CD14-positive monocyte (primary cell): Measurements from ENCODE around the gene BOC. TPM values are rescaled to one million over a fixed set of nuclear protein-coding genes. Genes with fewer than 3 reads are reported as not detected.
A peak's percentile ranks its signal among the peaks of the same experiment; 100 is the strongest.

ENCODE experiments used
- DNase-seq, 3 donors: peaks; one replicate each; pipeline ENCODE4 v3.0.0-alpha.2; 2011 to 2022
- H2AFZ ChIP-seq: 2 replicates; pipeline ENCODE4 v1.6.0; 2012; ENCODE audit warnings: mild to moderate bottlenecking, low read depth, low read length, inconsistent platforms; ENCODE audit not compliant: insufficient read depth, poor library complexity, severe bottlenecking
- H3K27ac ChIP-seq, 2 donors: 1 replicate in 1 of 2; 2 replicates in 1 of 2; pipeline ENCODE4 v1.5.1; 2012 to 2013; ENCODE audit warnings: low read length in 2 of 2, control low read depth in 1 of 2, inconsistent platforms in 1 of 2, low read depth in 1 of 2, mild to moderate bottlenecking in 1 of 2
- H3K27me3 ChIP-seq, 2 donors: one replicate each; pipeline versions ENCODE4 v1.6.0 to v1.6.1; 2011 to 2013; ENCODE audit warnings: low read length in 2 of 2; ENCODE audit not compliant: control insufficient read depth in 2 of 2, insufficient read depth in 2 of 2
- H3K36me3 ChIP-seq, 2 donors: replicated peaks in 1 of 2; 1 replicate in 1 of 2; 2 replicates in 1 of 2; pipeline versions ENCODE4 v1.5.1 to v1.6.1; 2012 to 2013; ENCODE audit warnings: low read length in 2 of 2, control low read depth in 1 of 2, inconsistent platforms in 1 of 2, mild to moderate bottlenecking in 1 of 2; ENCODE audit not compliant: insufficient read depth in 2 of 2, control insufficient read depth in 1 of 2
- H3K4me1 ChIP-seq, 2 donors: 1 replicate in 1 of 2; 2 replicates in 1 of 2; pipeline versions ENCODE4 v1.5.1 to v1.6.1; 2012 to 2013; ENCODE audit warnings: low read length in 2 of 2, control low read depth in 1 of 2, inconsistent platforms in 1 of 2, mild to moderate bottlenecking in 1 of 2, moderate library complexity in 1 of 2; ENCODE audit not compliant: insufficient read depth in 2 of 2, control insufficient read depth in 1 of 2
- H3K4me2 ChIP-seq: replicated peaks from 2 replicates; pipeline ENCODE3; 2012; ENCODE audit warnings: low read length, moderate library complexity, mild to moderate bottlenecking; ENCODE audit not compliant: poor library complexity, severe bottlenecking; ENCODE audit errors: extremely low read depth
- H3K4me3 ChIP-seq, 3 experiments: fragments of 200-600 bp in 1 of 3; sonication (generic) in 1 of 3; replicated peaks in 1 of 3; 1 replicate in 2 of 3; 2 replicates in 1 of 3; pipeline ENCODE4 v1.5.1; 2011 to 2013; ENCODE audit warnings: low read length in 3 of 3, mild to moderate bottlenecking in 3 of 3, control low read depth in 2 of 3, low read depth in 2 of 3, inconsistent platforms in 1 of 3, moderate library complexity in 1 of 3
- H3K79me2 ChIP-seq: 2 replicates; pipeline ENCODE4 v1.6.0; 2012; ENCODE audit warnings: mild to moderate bottlenecking, control low read depth, inconsistent platforms, low read length, moderate library complexity; ENCODE audit not compliant: insufficient read depth
- H3K9ac ChIP-seq: 2 replicates; pipeline ENCODE4 v1.6.0; 2017; ENCODE audit warnings: low read length, mild to moderate bottlenecking; ENCODE audit not compliant: insufficient read depth, poor library complexity, severe bottlenecking
- H3K9me3 ChIP-seq, 2 donors: replicated peaks in 1 of 2; 1 replicate in 1 of 2; 2 replicates in 1 of 2; pipeline versions ENCODE4 v1.5.1 to v1.6.1; 2012 to 2013; ENCODE audit warnings: low read length in 2 of 2, control low read depth in 1 of 2; ENCODE audit not compliant: control insufficient read depth in 1 of 2, insufficient read depth in 1 of 2
- H4K20me1 ChIP-seq: 2 replicates; pipeline ENCODE4 v1.6.0; 2012; ENCODE audit warnings: mild to moderate bottlenecking, low read length, control low read depth, moderate library complexity; ENCODE audit not compliant: insufficient read depth
- H3K27ac Mint-ChIP-seq, 7 donors: one replicate each; pipeline ENCODE4 v1.8.0; 2020; ENCODE audit warnings: mild to moderate bottlenecking in 7 of 7, mixed read lengths in 7 of 7, moderate library complexity in 6 of 7, inconsistent platforms in 2 of 7
- H3K27me3 Mint-ChIP-seq, 3 donors: one replicate each; pipeline ENCODE4 v1.8.0; 2021 to 2022; ENCODE audit warnings: low read depth in 3 of 3, mild to moderate bottlenecking in 3 of 3, mixed read lengths in 3 of 3, moderate library complexity in 3 of 3, inconsistent platforms in 1 of 3
- H3K36me3 Mint-ChIP-seq, 2 donors: one replicate each; pipeline ENCODE4 v1.8.0; 2020; ENCODE audit warnings: mixed read lengths in 2 of 2, inconsistent platforms in 1 of 2, mild to moderate bottlenecking in 1 of 2
- H3K4me1 Mint-ChIP-seq: one replicate; pipeline ENCODE4 v1.8.0; 2020; ENCODE audit warnings: mild to moderate bottlenecking, mixed read lengths
- H3K4me3 Mint-ChIP-seq, 2 donors: one replicate each; pipeline ENCODE4 v1.8.0; 2020; ENCODE audit warnings: mild to moderate bottlenecking in 2 of 2, mixed read lengths in 2 of 2, moderate library complexity in 1 of 2
- H3K9me3 Mint-ChIP-seq, 7 donors: one replicate each; pipeline ENCODE4 v1.8.0; 2020 to 2022; ENCODE audit warnings: mixed read lengths in 7 of 7, mild to moderate bottlenecking in 6 of 7, moderate library complexity in 6 of 7, inconsistent platforms in 2 of 7
- WGBS: methylation state at CpG from one replicate; pipeline ENCODE4 v1.1.5; 2013; ENCODE audit warnings: missing lambda C conversion rate; ENCODE audit not compliant: insufficient coverage; 5-methylcytosine and 5-hydroxymethylcytosine counted together
- intact Hi-C, 2 donors: fragments of 100-400 bp; cut with micrococcal nuclease; formaldehyde crosslinking; loops; one replicate each; pipeline versions ENCODE4 v1.15.0 to v1.15.1; 2023
- polyA plus RNA-seq, 3 donors: library from polyadenylated mRNA; depleted of rRNA in 1 of 3; unstranded in 2 of 3; stranded (reverse) in 1 of 3; fragments of 300-500 nt in 2 of 3; fragments of >200 nt in 1 of 3; fragmentation: Illumina TruSeq in 2 of 3; gene quantifications; 1 replicate in 2 of 3; 2 replicates in 1 of 3; pipeline ENCODE4 v1.2.3, GENCODE V29; 2012 to 2021
- TF ChIP-seq, protein P1 (sequence below): fragments of 200-600 bp; IDR thresholded peaks from one replicate; pipeline ENCODE4 v1.8.0; 2022; ENCODE audit warnings: antibody characterized with exemption, mild to moderate bottlenecking

BOC gene
- polyA plus RNA-seq, 3 donors = not detected

- no peak overlapping the region for H3K4me2 ChIP-seq
These were observed 68.3 kb downstream of the BOC start for GRCh38 chr3:113279686-113280085.

GRCh38 chr3:113283306-113283705 is 71.9 kb downstream of the BOC start:
- Histone ChIP-seq H4K20me1 (no peaks in the 10 kb centered on the region), H3K9me3 (no peaks in the 10 kb centered on the region), H3K27me3 (no peaks in the 10 kb centered on the region), H3K27ac (no peak overlapping the region), H3K4me3 (no peak overlapping the region), H3K36me3 (no peaks in the 10 kb centered on the region), H3K4me2 (no peak overlapping the region), H3K9ac (no peak overlapping the region), H2AFZ (no peak overlapping the region), H3K79me2 (no peaks in the 10 kb centered on the region), H3K4me1 (peaks cover 0 to 9% of the 10 kb centered on the region in 2 donors)
- Mint-ChIP-seq H3K27me3 (peaks cover 4 to 14% (median 5%) of the 10 kb centered on the region in 3 donors), H3K4me1 (peaks cover 12% of the 10 kb centered on the region), H3K4me3 (no peak overlapping the region), H3K27ac (no peak overlapping the region), H3K9me3 (no peaks in the 10 kb centered on the region), H3K36me3 (no peaks in the 10 kb centered on the region)
- no peak for DNase-seq
- TF ChIP-seq, protein P1, sequence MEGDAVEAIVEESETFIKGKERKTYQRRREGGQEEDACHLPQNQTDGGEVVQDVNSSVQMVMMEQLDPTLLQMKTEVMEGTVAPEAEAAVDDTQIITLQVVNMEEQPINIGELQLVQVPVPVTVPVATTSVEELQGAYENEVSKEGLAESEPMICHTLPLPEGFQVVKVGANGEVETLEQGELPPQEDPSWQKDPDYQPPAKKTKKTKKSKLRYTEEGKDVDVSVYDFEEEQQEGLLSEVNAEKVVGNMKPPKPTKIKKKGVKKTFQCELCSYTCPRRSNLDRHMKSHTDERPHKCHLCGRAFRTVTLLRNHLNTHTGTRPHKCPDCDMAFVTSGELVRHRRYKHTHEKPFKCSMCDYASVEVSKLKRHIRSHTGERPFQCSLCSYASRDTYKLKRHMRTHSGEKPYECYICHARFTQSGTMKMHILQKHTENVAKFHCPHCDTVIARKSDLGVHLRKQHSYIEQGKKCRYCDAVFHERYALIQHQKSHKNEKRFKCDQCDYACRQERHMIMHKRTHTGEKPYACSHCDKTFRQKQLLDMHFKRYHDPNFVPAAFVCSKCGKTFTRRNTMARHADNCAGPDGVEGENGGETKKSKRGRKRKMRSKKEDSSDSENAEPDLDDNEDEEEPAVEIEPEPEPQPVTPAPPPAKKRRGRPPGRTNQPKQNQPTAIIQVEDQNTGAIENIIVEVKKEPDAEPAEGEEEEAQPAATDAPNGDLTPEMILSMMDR = no peak
- intact Hi-C loops = no loop called here
- 96% methylated on average over 9 of the region's 12 CpGs for WGBS

More at GRCh38 chr3:113279686-113280085, 68.3 kb downstream of the BOC start:
- no peak overlapping the region for H3K27ac ChIP-seq
- intact Hi-C loops = no loop called here
- Mint-ChIP-seq H3K4me3 (no peak overlapping the region), H3K9me3 (no peaks in the 10 kb centered on the region), H3K27ac (peak overlapping the region in 1 of 7 donors; percentile 5), H3K27me3 (peaks cover 4 to 11% (median 6%) of the 10 kb centered on the region in 3 donors), H3K36me3 (no peaks in the 10 kb centered on the region), H3K4me1 (peaks cover 21% of the 10 kb centered on the region)
- 98% methylated on average over 17 of the region's 17 CpGs for WGBS
- no peak overlapping the region for H3K4me3 ChIP-seq
- H2AFZ ChIP-seq = no peak overlapping the region
- TF ChIP-seq, protein P1 = no peak
- H3K79me2 ChIP-seq = no peaks in the 10 kb centered on the region
- H3K27me3 ChIP-seq = no peaks in the 10 kb centered on the region
- H4K20me1 ChIP-seq = no peaks in the 10 kb centered on the region
- no peaks in the 10 kb centered on the region for H3K9me3 ChIP-seq
- H3K4me1 ChIP-seq = peaks cover 23% of the 10 kb centered on the region in 2 donors
- DNase-seq = no peak
- no peak overlapping the region for H3K9ac ChIP-seq
- no peaks in the 10 kb centered on the region for H3K36me3 ChIP-seq
